Measurements from ENCODE around the gene CELA2B.
"Not testable (repeated sequence)": the region's sequence is repeated elsewhere in the genome, so short reads cannot be mapped to it uniquely, and the experiment has no call there.

The CELA2B gene

DNA sequence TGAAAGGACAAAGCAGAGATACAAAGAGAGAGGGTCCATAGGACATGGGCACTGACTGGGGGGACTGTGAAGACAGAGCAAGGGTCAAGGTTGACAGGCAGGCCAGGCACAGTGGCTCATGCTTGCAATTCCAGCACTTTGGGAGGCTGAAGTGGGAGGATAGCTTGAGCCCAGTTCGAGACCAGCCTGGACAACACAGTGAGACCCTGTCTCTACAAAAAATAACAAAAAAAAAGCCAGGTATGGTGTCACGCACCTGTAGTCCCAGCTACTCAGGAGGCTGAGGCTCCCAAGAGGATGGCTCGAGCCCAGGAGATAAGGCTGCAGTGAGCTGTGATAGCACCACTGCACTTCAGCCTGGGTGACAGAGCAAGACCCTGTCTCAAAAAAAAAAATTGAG lies 43.7 kb downstream of the CELA2B start:
- H3K4me1 Mint-ChIP-seq: peaks cover 26% of the 10 kb centered on the region
- no peak for ATAC-seq
- DNase-seq (ENCODE audit: low spot score in 2 of 2): no peak
- H3K4me3 Mint-ChIP-seq: no peak overlapping the region
- H3K9me3 Mint-ChIP-seq: no peaks in the 10 kb centered on the region
- peaks cover 34% of the 10 kb centered on the region for H3K36me3 Mint-ChIP-seq
- H3K27ac Mint-ChIP-seq: peak overlapping the region; percentile 21

DNA sequence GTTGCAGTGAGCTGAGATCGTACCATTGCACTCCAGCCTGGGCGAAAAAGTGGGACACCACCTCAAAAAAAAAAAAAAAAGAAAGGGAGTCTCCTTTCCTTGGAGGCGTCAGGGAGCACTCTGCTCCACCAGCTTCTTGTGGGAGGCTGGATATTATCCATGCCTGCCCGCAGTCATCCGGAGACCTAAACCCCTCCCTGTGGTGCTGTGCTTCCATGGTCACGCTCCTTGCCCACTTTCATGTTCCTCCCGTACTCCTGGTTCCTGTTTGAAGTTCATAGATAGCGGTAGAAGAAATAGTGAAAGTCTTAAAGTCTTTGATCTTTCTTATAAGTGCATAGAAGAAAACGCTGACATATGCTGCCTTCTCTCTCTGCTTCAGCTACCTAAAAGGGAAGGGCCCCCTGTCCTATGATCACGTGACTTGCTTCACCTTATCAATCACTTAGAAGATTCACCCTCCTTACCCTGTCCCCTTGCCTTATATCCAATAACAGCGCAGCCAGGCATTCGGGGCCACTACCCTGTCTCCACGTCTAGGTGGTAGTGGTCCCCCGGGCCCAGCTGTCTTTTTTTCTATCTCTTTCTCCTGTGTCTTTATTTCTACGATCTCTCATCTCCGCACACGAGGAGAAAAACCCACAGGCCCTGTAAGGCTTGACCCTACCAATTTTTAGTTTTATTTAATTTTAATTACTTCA lies 45.5 kb downstream of the CELA2B start:
- peaks cover 31% of the 10 kb centered on the region for H3K4me1 Mint-ChIP-seq
- DNase-seq (ENCODE audit: low spot score in 2 of 2): not testable (repeated sequence)

DNA sequence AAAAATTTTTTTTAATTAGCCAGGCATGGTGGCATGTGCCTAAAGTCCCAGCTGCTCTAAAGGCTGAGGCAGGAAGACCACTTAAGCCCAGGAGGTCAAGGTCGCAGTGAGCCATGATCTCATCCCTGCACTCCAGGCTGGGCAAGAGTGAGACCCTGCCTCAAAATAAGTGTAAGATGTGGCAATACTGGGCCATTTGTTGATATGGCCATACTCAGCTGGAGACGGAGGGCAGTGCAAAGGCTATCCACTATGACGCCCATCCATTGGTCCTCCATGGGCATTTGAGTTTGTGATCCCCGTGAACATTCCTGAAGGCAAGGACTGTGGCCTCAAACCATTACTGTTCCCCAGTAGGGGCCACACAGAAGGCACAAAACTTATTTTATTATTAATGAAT lies 46.6 kb downstream of the CELA2B start:
- Mint-ChIP-seq H3K9me3 (no peaks in the 10 kb centered on the region), H3K4me1 (peaks cover 39% of the 10 kb centered on the region), H3K4me3 (peak overlapping the region; percentile 77), H3K27ac (no peak overlapping the region), H3K36me3 (peaks cover 26% of the 10 kb centered on the region)
- DNase-seq (ENCODE audit: low spot score in 2 of 2) (no peak), ATAC-seq (no peak)

More for the DNA sequence above, 45.5 kb downstream of the CELA2B start:
- H3K4me3 Mint-ChIP-seq, H3K27ac Mint-ChIP-seq, ATAC-seq, H3K9me3 Mint-ChIP-seq: not testable (repeated sequence)
- peaks cover 33% of the 10 kb centered on the region for H3K36me3 Mint-ChIP-seq

DNA sequence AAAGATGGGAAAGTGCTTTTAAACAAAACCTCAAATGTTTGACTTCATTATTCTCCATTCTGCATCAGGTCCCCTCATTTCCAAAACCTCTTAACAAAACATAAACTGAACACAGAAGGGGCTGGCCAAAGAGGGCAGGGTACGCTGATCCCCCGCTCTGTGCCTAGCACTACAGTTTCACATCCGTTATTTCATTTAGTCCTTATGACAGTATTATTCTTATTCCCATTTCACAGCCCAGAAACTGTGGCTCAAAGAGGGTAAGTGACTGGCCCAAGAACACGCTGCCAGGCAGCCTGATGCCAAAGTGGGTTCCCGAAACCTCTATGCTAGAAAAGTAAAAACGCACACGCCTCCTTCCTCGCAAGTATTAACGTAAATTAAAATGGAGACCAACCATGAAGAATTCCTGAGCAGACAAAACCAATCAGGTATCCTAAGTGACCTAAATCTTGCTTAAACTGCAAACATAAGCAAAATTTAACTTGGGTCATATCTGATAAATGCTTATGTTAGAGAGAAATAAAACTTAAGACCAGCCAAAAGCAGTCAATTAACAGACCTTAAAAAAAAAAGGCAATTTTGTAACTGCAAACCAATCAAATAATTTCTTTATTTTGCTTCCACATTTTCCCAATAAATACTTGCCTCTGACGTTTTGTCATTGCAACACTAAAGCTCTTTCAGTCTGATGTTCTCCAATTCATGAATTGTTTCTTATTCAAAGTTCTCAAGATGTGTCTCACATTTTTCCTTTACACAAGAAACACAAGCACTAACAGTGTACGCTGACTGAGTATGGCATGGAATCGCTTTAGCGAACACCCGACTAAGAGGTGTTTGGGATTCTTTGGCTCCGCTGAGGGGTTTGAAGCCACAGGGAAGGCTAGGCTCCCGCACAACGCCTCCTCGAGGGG lies 47.5 kb downstream of the CELA2B start:
- H3K27ac Mint-ChIP-seq: peak overlapping the region; percentile 99
- peak overlapping the region; percentile 77 for H3K4me3 Mint-ChIP-seq
- DNase-seq (ENCODE audit: low spot score in 2 of 2) (no peak), ATAC-seq (no peak)
- peaks cover 46% of the 10 kb centered on the region for H3K4me1 Mint-ChIP-seq
- H3K9me3 Mint-ChIP-seq: no peaks in the 10 kb centered on the region
- H3K36me3 Mint-ChIP-seq: peaks cover 18% of the 10 kb centered on the region

DNA sequence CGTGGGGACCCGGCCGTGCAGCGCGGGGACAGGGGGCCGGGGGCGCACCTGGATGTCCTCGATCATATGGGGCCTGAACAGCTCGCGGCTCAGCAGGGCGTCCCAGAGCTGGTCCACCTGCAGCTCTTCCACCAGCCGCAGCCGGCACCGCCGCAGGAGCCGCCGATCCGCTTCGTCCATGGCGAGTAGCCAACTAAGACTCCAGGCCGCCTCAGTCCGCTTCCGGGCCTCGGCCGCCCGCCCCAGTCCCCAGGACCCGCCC lies 48.0 kb downstream of the CELA2B start, which contains the start of gene CASP9:
TSS of gene CASP9 (minus strand) at position 195 of the 262 bp plus-strand sequence. CDS start at position 180, 15 bp downstream.
- Mint-ChIP-seq H3K4me1 (peaks cover 46% of the 10 kb centered on the region), H3K36me3 (peaks cover 18% of the 10 kb centered on the region)

DNA sequence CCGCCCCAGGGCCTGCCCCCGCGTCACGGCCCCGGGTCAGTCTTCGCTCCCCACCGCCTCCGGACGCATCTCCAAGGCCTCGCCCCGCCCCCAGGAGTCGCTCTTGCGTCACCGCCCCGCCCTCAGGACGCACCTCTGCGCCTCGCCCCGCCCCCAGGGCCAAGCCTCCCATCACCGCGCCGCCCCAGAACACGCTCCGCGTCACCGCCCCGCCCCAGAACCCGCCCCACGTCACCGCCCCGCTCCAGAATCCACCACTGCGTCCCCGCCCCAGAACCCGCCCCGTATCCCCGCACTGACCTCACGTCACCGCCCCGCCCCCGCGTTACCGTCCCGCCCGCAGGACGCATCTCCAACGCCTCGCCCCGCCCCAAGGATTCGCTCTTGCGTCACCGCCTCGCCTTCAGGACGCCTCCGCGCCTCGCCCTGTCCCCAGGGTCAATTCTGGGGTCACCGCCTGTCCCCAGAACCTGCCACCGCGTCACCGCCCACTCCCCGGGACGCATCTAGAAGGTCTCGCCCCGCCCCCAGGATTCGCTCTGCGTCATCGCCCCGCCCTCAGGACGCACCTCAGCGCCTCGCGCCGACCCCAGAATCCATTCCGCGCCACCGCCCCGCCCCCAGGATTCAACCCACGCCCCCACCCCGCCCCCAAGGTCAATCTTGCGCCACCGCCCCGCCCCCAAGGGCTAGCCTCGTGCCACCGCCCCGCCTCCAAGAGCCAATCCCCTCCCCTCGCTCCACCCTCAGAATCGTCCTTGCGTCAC lies 48.6 kb downstream of the CELA2B start:
- Mint-ChIP-seq H3K36me3 (peaks cover 18% of the 10 kb centered on the region), H3K9me3 (no peaks in the 10 kb centered on the region), H3K4me3 (peak overlapping the region; percentile 77), H3K4me1 (peaks cover 46% of the 10 kb centered on the region), H3K27ac (peak overlapping the region; percentile 99)
- DNase-seq (ENCODE audit: low spot score in 2 of 2) (peak; percentile 98 to 100), ATAC-seq (peak; percentile 65)

More for the DNA sequence above, 48.0 kb downstream of the CELA2B start, which contains the start of gene CASP9:
- ATAC-seq (no peak), DNase-seq (ENCODE audit: low spot score in 2 of 2) (no peak)
- Mint-ChIP-seq H3K27ac (peak within 1 kb of the TSS; percentile 99), H3K9me3 (no peaks in the 10 kb centered on the region), H3K4me3 (peak within 1 kb of the TSS; percentile 77)

DNA sequence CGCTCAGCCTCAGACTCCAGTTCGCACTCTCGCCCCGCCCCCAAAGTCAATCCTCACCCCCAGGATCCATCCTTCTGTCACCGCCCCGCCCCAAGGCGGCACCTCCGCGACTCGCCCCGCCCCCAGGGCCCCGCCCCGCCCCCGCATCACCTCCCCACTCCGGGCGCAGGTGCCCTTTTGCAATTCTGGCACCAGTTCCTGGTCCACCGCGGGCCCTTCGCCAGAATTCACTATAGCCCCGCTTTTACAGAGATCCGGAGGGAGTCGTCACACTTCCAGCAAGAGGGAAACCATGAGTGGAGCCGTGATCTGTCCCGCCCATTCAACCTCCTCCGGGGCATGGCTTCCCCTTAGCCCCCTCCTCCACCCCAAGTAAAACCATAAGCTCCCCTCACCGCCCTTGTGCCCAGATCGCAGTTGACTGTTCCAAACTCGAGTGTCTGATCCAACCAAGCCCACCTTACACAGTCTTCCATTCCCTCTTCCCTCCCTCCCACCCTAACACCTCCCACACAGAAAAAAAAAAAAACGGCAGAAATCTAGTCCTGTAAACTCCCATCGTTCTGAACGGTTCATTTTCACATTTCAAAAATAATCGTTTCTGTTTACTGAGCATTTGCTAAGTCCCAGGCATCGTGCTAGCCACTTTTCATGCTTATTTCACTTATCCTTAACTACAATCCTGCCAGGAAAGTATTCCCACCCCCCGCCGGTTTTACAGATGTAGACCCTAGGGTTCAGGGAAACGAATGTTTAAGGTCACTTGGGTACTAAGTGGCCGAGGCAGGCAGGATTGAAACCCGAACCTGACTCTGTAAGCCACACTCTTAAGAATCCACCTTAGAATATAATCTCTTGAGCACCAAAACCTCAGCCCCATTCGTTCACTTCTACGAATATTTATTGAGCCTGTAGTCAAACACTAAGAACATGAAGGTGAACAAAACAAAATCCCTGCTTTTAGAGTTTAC lies 49.4 kb downstream of the CELA2B start:
- ATAC-seq: peak; percentile 70
- H3K4me1 Mint-ChIP-seq: peaks cover 46% of the 10 kb centered on the region
- H3K4me3 Mint-ChIP-seq: peak overlapping the region; percentile 77
- H3K27ac Mint-ChIP-seq: peak overlapping the region; percentile 99
- H3K9me3 Mint-ChIP-seq: no peaks in the 10 kb centered on the region
- DNase-seq (ENCODE audit: low spot score in 2 of 2): peak; percentile 98 to 100
- peaks cover 18% of the 10 kb centered on the region for H3K36me3 Mint-ChIP-seq

DNA sequence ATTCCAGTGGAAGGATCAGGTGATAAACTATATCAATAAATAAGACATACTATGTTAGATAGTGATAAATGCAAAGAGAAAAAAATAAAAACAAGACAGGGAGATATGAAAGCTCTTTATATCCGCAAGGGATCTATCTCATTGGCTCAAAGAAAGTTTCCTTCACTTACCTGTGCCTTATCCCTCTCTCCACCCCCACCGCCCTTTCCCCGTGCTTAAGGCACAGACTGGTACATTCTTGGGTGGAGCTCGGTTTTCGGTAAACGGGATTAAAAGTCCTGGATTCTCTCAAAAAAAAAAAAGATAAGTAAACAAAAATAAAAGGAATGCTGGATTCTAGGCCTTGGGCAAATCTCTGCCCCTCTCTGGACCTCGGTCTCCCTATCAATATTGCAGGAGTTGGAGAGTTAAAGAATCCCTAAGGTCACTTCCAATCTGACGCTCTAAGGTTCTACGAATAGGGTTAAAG lies 50.2 kb downstream of the CELA2B start:
- no peaks in the 10 kb centered on the region for H3K9me3 Mint-ChIP-seq
- peak overlapping the region; percentile 99 for H3K27ac Mint-ChIP-seq
- H3K36me3 Mint-ChIP-seq: peaks cover 18% of the 10 kb centered on the region
- peaks cover 46% of the 10 kb centered on the region for H3K4me1 Mint-ChIP-seq
- ATAC-seq (no peak), DNase-seq (ENCODE audit: low spot score in 2 of 2) (no peak)
- H3K4me3 Mint-ChIP-seq: peak overlapping the region; percentile 77

DNA sequence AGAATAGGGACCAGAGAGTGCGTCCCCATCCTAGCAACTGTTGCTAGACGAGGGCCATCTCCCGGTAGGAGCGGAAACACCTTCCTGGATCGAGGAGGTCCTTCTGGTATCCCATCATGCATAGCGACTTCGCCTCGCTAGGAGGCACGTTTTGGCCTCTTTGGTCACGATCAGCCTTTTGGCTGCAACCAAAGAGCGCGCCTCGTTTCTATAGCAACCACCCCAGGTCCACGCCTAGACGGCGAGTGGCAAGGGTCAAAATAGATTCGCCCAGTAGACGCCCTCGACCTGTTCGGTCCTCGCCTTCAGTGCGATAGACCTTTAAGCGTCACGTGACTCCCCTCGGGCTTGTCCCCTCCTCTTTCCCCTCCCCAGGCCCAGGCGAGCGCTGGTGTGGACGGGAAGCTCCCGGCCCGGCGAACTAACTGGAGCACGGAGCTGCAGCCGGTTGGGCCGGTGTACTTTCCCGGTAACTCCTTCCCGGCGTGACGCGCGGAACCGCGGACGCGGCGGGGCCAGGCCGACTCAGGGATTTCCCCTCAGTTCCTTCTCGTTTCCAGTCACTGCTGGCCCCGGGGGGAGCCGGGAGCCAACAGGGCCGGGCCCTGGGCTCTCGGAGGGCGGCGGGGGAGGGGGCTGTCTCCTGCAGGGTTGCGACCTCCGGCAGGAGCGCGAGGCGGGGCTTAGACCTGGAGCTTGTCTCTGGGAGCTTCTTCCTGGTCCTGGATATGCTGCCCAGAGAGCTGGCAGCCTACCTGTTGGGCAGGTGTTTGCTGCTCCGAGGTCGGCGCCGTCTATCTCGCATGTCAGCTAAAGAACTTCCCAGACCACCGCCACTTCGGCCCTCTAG lies 50.8 kb downstream of the CELA2B start, which contains the start of gene DNAJC16:
TSS of gene DNAJC16 (plus strand) at position 359 of the 850 bp plus-strand sequence. CDS start 2,258 bp downstream, outside the sequence.
- Mint-ChIP-seq H3K9me3 (no peaks in the 10 kb centered on the region), H3K27ac (peak within 1 kb of the TSS; percentile 99), H3K36me3 (peaks cover 22% of the 10 kb centered on the region), H3K4me1 (peaks cover 46% of the 10 kb centered on the region), H3K4me3 (peak within 1 kb of the TSS; percentile 77)
- peak; percentile 86 to 98 for DNase-seq (ENCODE audit: low spot score in 2 of 2)
- ATAC-seq: peak; percentile 80

DNA sequence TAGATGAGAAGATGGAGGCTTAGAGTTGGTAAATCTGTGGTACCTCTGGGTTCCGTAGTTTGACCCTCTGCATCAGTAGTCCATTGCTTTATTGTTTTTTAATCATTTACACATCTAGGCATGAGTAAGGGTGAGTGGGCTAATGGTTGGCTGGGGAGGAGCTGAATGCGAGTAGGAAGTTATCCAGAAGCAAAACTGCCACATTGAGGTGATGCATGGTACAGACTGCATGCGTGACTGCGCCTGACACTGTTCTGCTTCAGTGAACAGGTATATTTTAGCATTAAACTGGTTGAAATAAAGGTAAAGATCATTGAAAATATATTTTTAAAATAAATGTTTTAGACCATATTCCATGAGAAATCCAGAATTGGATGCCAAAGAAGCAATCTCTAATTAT lies 55.1 kb downstream of the CELA2B start:
- H3K9me3 Mint-ChIP-seq: no peaks in the 10 kb centered on the region
- H3K27ac Mint-ChIP-seq: no peak overlapping the region
- peaks cover 41% of the 10 kb centered on the region for H3K36me3 Mint-ChIP-seq

DNA sequence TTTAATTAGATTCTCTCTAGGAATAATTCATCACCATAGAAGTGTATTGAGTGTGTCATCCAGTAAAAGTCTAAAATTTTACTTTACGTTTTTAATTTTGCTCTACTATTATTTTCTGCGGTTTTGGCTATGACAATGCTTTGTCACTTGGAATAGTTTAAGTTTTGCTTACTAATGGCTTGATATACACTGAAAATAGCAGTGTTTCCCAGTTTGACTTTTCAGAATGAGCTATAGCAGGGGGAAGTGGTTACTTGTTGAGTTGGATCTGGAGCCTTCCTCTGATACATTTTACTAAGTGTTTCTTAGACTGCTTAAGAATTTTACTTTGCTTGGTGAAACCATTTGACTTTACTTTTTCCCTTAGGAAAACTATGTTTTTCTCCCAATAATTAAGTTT lies 55.8 kb downstream of the CELA2B start:
- Mint-ChIP-seq H3K4me1 (peaks cover 26% of the 10 kb centered on the region), H3K9me3 (no peaks in the 10 kb centered on the region), H3K36me3 (peaks cover 43% of the 10 kb centered on the region), H3K4me3 (peak overlapping the region; percentile 18), H3K27ac (no peak overlapping the region)
- ATAC-seq (peak; percentile 69), DNase-seq (ENCODE audit: low spot score in 2 of 2) (no peak)

More for the DNA sequence above, 55.1 kb downstream of the CELA2B start:
- DNase-seq (ENCODE audit: low spot score in 2 of 2) (no peak), ATAC-seq (no peak)
- H3K4me1 Mint-ChIP-seq: peaks cover 33% of the 10 kb centered on the region
- no peak overlapping the region for H3K4me3 Mint-ChIP-seq

DNA sequence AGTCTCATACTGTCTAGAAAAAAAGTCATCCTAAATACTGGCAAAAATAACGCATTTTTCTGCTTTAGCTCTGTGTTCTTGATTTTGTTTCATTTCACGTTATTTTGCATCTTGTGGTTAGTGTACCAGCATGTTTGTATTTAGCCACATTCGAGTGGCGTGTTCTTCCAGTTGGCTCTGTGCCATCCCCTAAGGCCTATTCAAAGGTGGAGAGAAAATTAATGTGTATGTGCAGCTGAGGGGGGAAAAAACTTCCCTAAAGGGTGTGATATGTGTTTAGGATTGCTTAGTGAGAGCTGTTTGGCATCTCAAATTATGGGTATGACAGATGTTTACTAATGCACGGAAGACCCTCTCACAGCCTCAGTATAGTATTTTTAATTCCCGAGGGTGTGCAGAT lies 62.9 kb downstream of the CELA2B start:
- Mint-ChIP-seq H3K36me3 (peaks cover 75% of the 10 kb centered on the region), H3K4me1 (no peaks in the 10 kb centered on the region), H3K9me3 (no peaks in the 10 kb centered on the region), H3K27ac (no peak overlapping the region), H3K4me3 (no peak overlapping the region)
- ATAC-seq (no peak), DNase-seq (ENCODE audit: low spot score in 2 of 2) (no peak)

DNA sequence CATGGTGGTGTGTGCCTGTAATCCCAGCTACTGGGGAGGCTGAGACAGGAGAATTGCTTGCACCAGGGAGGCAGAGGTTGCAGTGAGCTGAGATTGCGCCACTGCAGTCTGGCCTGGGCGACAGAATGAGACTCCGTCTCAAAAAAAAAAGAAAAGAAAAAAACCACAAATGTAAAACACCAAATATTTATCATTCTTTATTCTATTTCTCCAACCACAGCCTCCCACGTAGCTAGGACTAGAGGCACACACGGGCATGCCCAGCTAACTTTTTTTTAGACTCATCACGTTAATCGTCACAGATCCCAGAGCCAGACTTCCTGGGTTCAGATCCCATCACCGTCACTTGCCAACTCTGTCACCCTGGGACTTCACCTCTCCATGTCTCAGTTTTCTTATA lies 64.3 kb downstream of the CELA2B start:
- Mint-ChIP-seq H3K4me3 (no peak overlapping the region), H3K36me3 (peaks cover 75% of the 10 kb centered on the region), H3K4me1 (no peaks in the 10 kb centered on the region), H3K9me3 (no peaks in the 10 kb centered on the region), H3K27ac (peak overlapping the region; percentile 67)
- no peak for DNase-seq (ENCODE audit: low spot score in 2 of 2)
- no peak for ATAC-seq
